ENCODE measurements around the gene AKAP11. TPM values are rescaled to one million over a fixed set of nuclear protein-coding genes. Genes with fewer than 3 reads are reported as not detected.
A peak's percentile ranks its signal among the peaks of the same experiment; 100 is the strongest.
"Not testable (repeated sequence)": the region's sequence is repeated elsewhere in the genome, so short reads cannot be mapped to it uniquely, and the experiment has no call there.

AKAP11 gene
- 10 to 100 TPM; 31.9 to 45.5 (median 35.7) TPM for polyA plus RNA-seq (ENCODE audit: insufficient read length in 4 of 4)

- DNase-seq (ENCODE audit: low read depth in 4 of 4, low spot score in 2 of 4): peak in 3 of 4 donors; percentile 51 to 59 (median 59)
Observed at GRCh38 chr13:42272115-42272803, at the start of gene AKAP11. TSS of gene AKAP11 (plus strand) at chr13:42272152. CDS start at chr13:42286349, 14,197 bp downstream.

- no peak for DNase-seq (ENCODE audit: low read depth in 4 of 4, low spot score in 2 of 4)
Observed at GRCh38 chr13:42223681-42224080, 48.3 kb upstream of the AKAP11 start.

GRCh38 chr13:42225051-42225450 is 46.9 kb upstream of the AKAP11 start:
- no peak for DNase-seq (ENCODE audit: low read depth in 4 of 4, low spot score in 2 of 4)

- DNase-seq (ENCODE audit: low read depth in 4 of 4, low spot score in 2 of 4): not testable (repeated sequence)
Observed at GRCh38 chr13:42226759-42227158, 45.2 kb upstream of the AKAP11 start.

- DNase-seq (ENCODE audit: low read depth in 4 of 4, low spot score in 2 of 4): no peak
Observed at GRCh38 chr13:42228527-42228926, 43.4 kb upstream of the AKAP11 start.

- no peak for DNase-seq (ENCODE audit: low read depth in 4 of 4, low spot score in 2 of 4)
Observed at GRCh38 chr13:42229287-42229686, 42.7 kb upstream of the AKAP11 start.

GRCh38 chr13:42232671-42233070 is 39.3 kb upstream of the AKAP11 start:
- no peak for DNase-seq (ENCODE audit: low read depth in 4 of 4, low spot score in 2 of 4)

- DNase-seq (ENCODE audit: low read depth in 4 of 4, low spot score in 2 of 4): no peak
Observed at GRCh38 chr13:42233726-42234125, 38.2 kb upstream of the AKAP11 start.

- DNase-seq (ENCODE audit: low read depth in 4 of 4, low spot score in 2 of 4): no peak
Observed at GRCh38 chr13:42239161-42239560, 32.8 kb upstream of the AKAP11 start.

- DNase-seq (ENCODE audit: low read depth in 4 of 4, low spot score in 2 of 4): no peak
Observed at GRCh38 chr13:42239644-42240043, 32.3 kb upstream of the AKAP11 start.

GRCh38 chr13:42246541-42246940 is 25.4 kb upstream of the AKAP11 start:
- DNase-seq (ENCODE audit: low read depth in 4 of 4, low spot score in 2 of 4): no peak

- DNase-seq (ENCODE audit: low read depth in 4 of 4, low spot score in 2 of 4): no peak
Observed at GRCh38 chr13:42247883-42248282, 24.1 kb upstream of the AKAP11 start.

GRCh38 chr13:42255886-42256285 is 16.1 kb upstream of the AKAP11 start:
- no peak for DNase-seq (ENCODE audit: low read depth in 4 of 4, low spot score in 2 of 4)

GRCh38 chr13:42258747-42259146 is 13.2 kb upstream of the AKAP11 start:
- no peak for DNase-seq (ENCODE audit: low read depth in 4 of 4, low spot score in 2 of 4)

GRCh38 chr13:42259515-42259914 is 12.4 kb upstream of the AKAP11 start:
- no peak for DNase-seq (ENCODE audit: low read depth in 4 of 4, low spot score in 2 of 4)

- no peak for DNase-seq (ENCODE audit: low read depth in 4 of 4, low spot score in 2 of 4)
Observed at GRCh38 chr13:42260903-42261654, 10.9 kb upstream of the AKAP11 start.

GRCh38 chr13:42266473-42266872 is 5.5 kb upstream of the AKAP11 start:
- DNase-seq (ENCODE audit: low read depth in 4 of 4, low spot score in 2 of 4): peak in 2 of 4 donors; percentile 16 to 17

- no peak for DNase-seq (ENCODE audit: low read depth in 4 of 4, low spot score in 2 of 4)
Observed at GRCh38 chr13:42270160-42270856, 1.6 kb upstream of the AKAP11 start.

GRCh38 chr13:42270857-42271215 is 1.1 kb upstream of the AKAP11 start:
- DNase-seq (ENCODE audit: low read depth in 4 of 4, low spot score in 2 of 4): no peak

- peak; percentile 93 to 96 (median 93) for DNase-seq (ENCODE audit: low read depth in 4 of 4, low spot score in 2 of 4)
Observed at GRCh38 chr13:42271337-42272114, 426 bp upstream of the AKAP11 start.

- no peak for DNase-seq (ENCODE audit: low read depth in 4 of 4, low spot score in 2 of 4)
Observed at GRCh38 chr13:42272804-42273175, 838 bp downstream of the AKAP11 start.
